Mammary epithelial cell (primary cell): ENCODE data around the gene FOSL1.

ENCODE experiments used
- EZH2 ChIP-seq: IDR thresholded peaks from 2 replicates; pipeline ENCODE4 v1.6.1; 2012; ENCODE audit warnings: low read length, inconsistent platforms, borderline replicate concordance
- TF ChIP-seq, protein P1 (sequence below), 2 donors: IDR thresholded peaks in 1 of 2; conservative IDR thresholded peaks in 1 of 2; 2 replicates each; pipeline ENCODE4 v1.5.1; 2011 to 2012; ENCODE audit warnings: inconsistent platforms in 2 of 2, low read length in 2 of 2, mild to moderate bottlenecking in 2 of 2, control low read depth in 1 of 2, low read depth in 1 of 2; ENCODE audit not compliant: insufficient read depth in 1 of 2; ENCODE audit errors: extremely low read depth in 1 of 2

DNA sequence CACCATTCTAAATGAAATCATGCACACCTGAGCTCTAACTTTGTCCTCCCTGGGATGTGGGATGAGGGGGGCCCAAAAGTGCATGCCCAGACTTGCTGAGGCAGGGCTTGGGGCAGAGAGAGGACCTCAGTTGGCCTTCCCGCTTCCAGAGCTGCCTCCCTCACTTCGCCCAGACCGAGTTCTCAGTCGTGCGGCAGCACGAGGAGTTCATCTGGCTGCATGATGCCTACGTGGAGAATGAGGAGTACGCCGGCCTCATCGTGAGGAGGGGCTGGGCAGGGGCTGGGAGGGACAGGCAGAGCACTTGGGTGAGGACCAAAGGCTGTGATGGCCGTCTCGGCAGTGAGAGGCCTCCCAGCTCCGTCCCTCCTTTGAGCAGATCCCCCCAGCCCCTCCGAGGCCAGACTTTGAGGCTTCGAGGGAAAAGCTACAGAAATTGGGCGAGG, 50.4 kb downstream of the FOSL1 start:
- TF ChIP-seq, protein P1, sequence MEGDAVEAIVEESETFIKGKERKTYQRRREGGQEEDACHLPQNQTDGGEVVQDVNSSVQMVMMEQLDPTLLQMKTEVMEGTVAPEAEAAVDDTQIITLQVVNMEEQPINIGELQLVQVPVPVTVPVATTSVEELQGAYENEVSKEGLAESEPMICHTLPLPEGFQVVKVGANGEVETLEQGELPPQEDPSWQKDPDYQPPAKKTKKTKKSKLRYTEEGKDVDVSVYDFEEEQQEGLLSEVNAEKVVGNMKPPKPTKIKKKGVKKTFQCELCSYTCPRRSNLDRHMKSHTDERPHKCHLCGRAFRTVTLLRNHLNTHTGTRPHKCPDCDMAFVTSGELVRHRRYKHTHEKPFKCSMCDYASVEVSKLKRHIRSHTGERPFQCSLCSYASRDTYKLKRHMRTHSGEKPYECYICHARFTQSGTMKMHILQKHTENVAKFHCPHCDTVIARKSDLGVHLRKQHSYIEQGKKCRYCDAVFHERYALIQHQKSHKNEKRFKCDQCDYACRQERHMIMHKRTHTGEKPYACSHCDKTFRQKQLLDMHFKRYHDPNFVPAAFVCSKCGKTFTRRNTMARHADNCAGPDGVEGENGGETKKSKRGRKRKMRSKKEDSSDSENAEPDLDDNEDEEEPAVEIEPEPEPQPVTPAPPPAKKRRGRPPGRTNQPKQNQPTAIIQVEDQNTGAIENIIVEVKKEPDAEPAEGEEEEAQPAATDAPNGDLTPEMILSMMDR (conservative IDR thresholded peaks at IDR 0.05 in 1 of 2, IDR thresholded peaks at IDR 0.05 in 1 of 2; ENCODE audit: extremely low read depth in 1 of 2, insufficient read depth in 1 of 2, low read depth in 1 of 2, low read length in 2 of 2), result no peak
- no peak for TF ChIP-seq EZH2
